ENCODE data around the gene DBP.
"Not testable (repeated sequence)": the region's sequence is repeated elsewhere in the genome, so short reads cannot be mapped to it uniquely, and the experiment has no call there.

The DBP gene

GRCh38 chr19:48639483-48640375, 2.5 kb upstream of the DBP start:
- DNase-seq: peak; percentile 57

DNA sequence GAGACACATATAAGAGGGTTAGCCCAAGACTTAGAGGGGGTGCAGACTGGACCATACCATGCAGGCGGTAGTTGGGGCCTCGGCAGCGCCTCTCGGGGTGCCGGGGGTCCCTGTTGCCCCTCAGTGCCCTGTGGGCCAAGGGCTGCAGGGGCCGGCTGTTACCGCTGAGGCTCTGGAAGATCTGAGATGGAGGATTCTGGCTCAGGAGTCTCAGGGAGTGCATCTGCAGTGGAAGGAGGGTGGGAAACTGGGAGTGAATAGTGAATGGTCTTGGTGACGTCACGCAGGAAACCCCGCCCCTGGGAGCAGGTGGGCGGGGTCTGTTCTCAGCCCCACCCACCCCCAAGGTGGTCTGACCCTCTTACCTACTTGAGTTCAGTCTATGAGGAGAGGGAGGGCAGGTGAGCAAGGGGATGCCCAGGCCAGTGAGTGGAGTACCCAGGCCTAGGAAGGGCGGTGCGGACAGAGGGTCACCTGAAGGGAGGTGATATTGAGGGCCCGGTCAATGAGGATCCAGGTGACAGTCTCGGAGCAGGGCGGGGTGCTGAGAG, 1.7 kb upstream of the DBP start:
- DNase-seq: no peak

GRCh38 chr19:48637948-48638830, 1.0 kb upstream of the DBP start:
- DNase-seq: peak; percentile 93

DNA sequence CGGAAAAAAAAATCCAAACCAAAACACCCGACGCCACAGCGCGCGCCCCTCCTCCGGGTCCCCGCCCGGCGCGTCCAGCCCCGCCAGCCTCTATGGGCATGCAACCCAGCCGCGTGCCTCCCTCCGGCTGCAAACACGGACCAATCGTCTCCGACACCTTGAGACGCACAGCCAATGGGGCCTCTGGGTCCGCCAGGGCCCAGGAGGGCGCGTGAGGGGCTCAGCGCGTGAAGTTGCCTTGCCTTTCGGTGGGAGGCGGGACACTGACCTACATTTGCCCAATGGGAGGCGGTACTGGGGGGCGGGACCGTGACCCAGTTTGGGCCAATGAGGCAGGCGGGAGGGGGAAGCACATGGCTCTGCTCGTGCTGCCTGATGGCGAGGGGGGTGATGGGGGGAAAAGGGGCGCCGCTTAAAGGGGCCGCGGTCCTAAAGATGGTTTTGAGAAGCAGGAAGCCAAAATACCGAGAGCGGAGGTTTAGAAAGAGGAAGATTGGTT, 319 bp upstream of the DBP start:
- peak; percentile 100 for DNase-seq

DNA sequence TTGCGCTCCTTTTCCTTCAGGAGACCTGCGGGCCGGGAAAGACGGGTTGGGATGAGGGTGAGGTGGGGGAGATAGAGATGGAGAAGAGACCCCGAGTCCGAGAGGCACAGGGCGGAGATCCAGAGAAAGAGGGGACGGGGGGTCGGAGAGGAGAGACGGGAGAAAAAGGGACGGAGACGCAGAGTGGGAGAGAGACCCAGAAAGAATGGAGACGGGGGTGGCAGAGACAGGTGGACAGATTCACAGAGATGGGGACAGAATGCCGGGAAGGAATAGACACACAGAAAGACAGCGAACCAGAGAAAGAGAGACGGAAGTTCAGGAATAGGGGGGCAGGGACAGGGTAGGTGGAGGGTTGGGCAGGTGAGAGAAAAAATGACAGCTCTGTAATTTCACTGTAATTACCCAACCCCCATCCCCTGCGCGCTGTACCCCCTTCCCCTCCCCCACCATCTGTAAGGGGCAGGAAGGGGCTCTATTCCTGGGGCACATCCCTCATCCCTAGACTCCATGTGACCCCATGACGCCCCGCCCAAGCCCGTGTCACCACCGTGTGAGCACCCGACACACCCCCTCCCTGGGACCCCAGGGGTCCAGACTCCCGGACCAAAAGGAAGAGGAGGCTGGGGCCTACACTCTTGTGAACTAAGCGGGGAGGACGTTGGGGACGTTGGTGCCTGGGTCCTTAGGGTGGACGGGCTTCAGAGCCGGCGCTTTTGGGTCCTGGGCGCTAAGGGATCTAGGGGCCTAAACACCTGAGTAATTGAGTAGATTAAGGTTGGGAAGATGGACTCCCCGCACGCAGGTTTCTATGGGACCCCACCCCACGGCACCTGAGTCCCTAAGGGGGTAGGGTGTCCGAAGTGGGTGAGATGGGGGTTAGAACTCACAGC, 967 bp downstream of the DBP start:
- DNase-seq: no peak

GRCh38 chr19:48635263-48635965, 1.8 kb downstream of the DBP start:
- peak; percentile 77 for DNase-seq

DNA sequence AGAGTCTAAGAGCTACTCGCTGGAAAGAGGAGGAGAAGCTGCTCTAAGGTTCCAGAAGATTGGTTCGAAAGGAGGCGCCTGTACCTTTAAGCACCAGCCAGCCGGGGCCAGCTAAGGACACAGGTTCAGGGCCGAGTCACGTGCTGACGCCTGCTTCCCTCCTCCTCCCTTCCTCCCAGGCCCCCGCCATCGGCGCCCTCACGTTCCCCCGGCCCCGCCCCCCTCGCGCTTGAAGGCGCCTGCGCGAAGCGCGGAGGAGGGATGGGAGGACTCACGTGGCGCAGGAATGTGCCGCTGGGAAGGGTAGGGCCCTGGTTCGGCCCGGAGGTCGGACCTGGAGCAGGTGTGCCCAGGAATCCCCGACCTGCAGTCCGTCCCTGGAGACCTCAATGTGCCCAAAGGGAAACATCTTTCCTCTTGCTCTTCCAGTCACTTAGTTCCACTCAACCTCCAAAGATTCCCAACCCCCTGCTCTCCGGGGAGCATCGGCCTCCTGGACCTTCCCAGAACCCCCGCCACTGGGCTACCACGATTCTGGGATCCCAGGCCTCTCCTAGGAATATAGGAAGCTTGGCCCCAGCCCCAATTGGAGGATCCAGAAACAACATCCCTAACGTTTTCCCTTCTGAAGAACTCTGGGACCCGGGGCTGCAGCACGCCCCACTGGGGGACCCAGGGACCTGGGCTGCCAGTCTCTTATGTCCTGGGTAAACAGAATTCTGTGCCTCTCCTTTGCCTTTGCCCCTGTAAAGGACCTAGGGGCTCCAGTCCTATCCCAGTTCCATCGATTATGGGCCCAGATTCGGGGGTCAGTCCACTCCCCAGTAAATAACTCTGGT, 2.5 kb downstream of the DBP start:
- DNase-seq: peak; percentile 93

- DNase-seq: no peak
Observed at GRCh38 chr19:48634036-48634342, 3.2 kb downstream of the DBP start.

- DNase-seq: no peak
Observed at GRCh38 chr19:48633148-48634035, 3.8 kb downstream of the DBP start.

GRCh38 chr19:48632692-48633147, 4.5 kb downstream of the DBP start:
- DNase-seq: no peak

DNA sequence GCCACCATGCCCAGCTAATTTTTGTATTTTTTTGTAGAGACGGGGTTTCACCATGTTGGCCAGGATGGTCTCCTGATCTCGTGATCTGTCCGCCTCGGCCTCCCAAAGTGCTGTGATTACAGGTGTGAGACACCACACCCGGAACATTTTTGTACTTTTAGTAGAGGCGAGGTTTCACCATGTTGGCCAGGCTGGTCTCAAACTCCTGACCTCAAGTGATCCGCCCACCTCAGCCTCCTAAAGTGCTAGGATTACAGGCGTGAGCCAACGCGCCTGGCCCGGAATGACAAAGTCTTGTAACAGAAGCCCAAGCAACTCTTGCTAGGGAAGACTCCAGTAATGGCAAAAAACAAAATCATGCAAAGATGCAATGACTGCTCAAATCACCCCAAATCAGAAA, 4.9 kb downstream of the DBP start:
- DNase-seq: not testable (repeated sequence)

GRCh38 chr19:48631225-48631624, 6.0 kb downstream of the DBP start:
- DNase-seq: no peak

GRCh38 chr19:48630296-48631063, 6.7 kb downstream of the DBP start:
- no peak for DNase-seq

DNA sequence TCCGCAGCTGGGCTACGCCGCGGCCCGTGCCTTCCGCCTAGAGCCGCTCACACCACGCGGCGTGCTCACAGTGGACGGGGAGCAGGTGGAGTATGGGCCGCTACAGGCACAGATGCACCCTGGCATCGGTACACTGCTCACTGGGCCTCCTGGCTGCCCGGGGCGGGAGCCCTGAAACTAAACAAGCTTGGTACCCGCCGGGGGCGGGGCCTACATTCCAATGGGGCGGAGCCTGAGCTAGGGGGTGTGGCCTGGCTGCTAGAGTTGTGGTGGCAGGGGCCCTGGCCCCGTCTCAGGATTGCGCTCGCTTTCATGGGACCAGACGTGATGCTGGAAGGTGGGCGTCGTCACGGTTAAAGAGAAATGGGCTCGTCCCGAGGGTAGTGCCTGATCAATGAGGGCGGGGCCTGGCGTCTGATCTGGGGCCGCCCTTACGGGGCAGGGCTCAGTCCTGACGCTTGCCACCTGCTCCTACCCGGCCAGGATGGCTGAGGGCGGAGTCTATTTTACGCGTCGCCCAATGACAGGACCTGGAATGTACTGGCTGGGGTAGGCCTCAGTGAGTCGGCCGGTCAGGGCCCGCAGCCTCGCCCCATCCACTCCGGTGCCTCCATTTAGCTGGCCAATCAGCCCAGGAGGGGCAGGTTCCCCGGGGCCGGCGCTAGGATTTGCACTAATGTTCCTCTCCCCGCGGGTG, 7.4 kb downstream of the DBP start:
- DNase-seq: no peak

DNA sequence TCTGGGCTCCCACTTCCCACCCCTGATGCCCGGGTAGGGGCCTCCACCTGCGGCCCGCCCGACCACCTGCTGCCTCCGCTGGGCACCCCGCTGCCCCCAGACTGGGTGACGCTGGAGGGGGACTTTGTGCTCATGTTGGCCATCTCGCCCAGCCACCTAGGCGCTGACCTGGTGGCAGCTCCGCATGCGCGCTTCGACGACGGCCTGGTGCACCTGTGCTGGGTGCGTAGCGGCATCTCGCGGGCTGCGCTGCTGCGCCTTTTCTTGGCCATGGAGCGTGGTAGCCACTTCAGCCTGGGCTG, 7.9 kb downstream of the DBP start:
- no peak for DNase-seq

- no peak for DNase-seq
Observed at GRCh38 chr19:48628486-48629296, 8.5 kb downstream of the DBP start.

- DNase-seq: no peak
Observed at GRCh38 chr19:48627865-48628314, 9.3 kb downstream of the DBP start.
